ENCODE measurements around the gene LIX1. TPM values are rescaled to one million over a fixed set of nuclear protein-coding genes. Genes with fewer than 3 reads are reported as not detected.
"Not testable (repeated sequence)": the region's sequence is repeated elsewhere in the genome, so short reads cannot be mapped to it uniquely, and the experiment has no call there.

The LIX1 gene
- total and polyA plus RNA-seq, 4 donors: not detected

- no peak for DNase-seq
- Histone ChIP-seq H3K9me3 (ENCODE audit: control insufficient read depth, low read length) (no peaks in the 10 kb centered on the region), H3K36me3 (ENCODE audit: control insufficient read depth in 1 of 2, insufficient read depth in 2 of 2, low read length in 1 of 2) (no peaks in the 10 kb centered on the region), H3K27me3 (ENCODE audit: control insufficient read depth in 1 of 2, insufficient read depth in 2 of 2, low read length in 1 of 2) (no peaks in the 10 kb centered on the region), H3K27ac (ENCODE audit: low read depth in 1 of 2, low read length in 2 of 2) (no peak overlapping the region), H3K4me3 (ENCODE audit: low read length in 2 of 2) (no peak overlapping the region), H3K4me1 (ENCODE audit: control insufficient read depth in 1 of 2, insufficient read depth in 2 of 2, low read length in 2 of 2) (no peaks in the 10 kb centered on the region)
- intact Hi-C loops (cut with DNase I): no loop called here
- no peak for ATAC-seq (ENCODE audit: low FRiP score)
- WGBS, 2 donors: 93 to 94% methylated on average over 3 of the region's 3 CpGs
These were observed 9.0 kb upstream of the LIX1 start for GRCh38 chr5:97151370-97151769.

GRCh38 chr5:97150401-97150800 is 8.0 kb upstream of the LIX1 start:
- 26 to 40% methylated on average over 1 of the region's 1 CpG for WGBS, 2 donors

GRCh38 chr5:97149709-97150108 is 7.3 kb upstream of the LIX1 start:
- no peak for ATAC-seq (ENCODE audit: low FRiP score)
- intact Hi-C loops (cut with DNase I): loop anchor here in 1 of 2 donors (10.0 kb wide), 1 partner anchor 105 kb away; no protein-coding TSS in a partner anchor
- 80 to 87% methylated on average over 2 of the region's 2 CpGs for WGBS, 2 donors
- no peaks in the 10 kb centered on the region for H3K9me3 ChIP-seq (ENCODE audit: control insufficient read depth, low read length)
- H3K36me3 ChIP-seq (ENCODE audit: control insufficient read depth in 1 of 2, insufficient read depth in 2 of 2, low read length in 1 of 2): no peaks in the 10 kb centered on the region
- DNase-seq: no peak
- H3K4me1 ChIP-seq (ENCODE audit: control insufficient read depth in 1 of 2, insufficient read depth in 2 of 2, low read length in 2 of 2): no peaks in the 10 kb centered on the region
- H3K27me3 ChIP-seq (ENCODE audit: control insufficient read depth in 1 of 2, insufficient read depth in 2 of 2, low read length in 1 of 2): no peaks in the 10 kb centered on the region
- no peak overlapping the region for H3K27ac ChIP-seq (ENCODE audit: low read depth in 1 of 2, low read length in 2 of 2)
- H3K4me3 ChIP-seq (ENCODE audit: low read length in 2 of 2): no peak overlapping the region

More at GRCh38 chr5:97150401-97150800, 8.0 kb upstream of the LIX1 start:
- Histone ChIP-seq H3K27me3 (ENCODE audit: control insufficient read depth in 1 of 2, insufficient read depth in 2 of 2, low read length in 1 of 2) (no peaks in the 10 kb centered on the region), H3K36me3 (ENCODE audit: control insufficient read depth in 1 of 2, insufficient read depth in 2 of 2, low read length in 1 of 2) (no peaks in the 10 kb centered on the region), H3K9me3 (ENCODE audit: control insufficient read depth, low read length) (no peaks in the 10 kb centered on the region), H3K4me1 (ENCODE audit: control insufficient read depth in 1 of 2, insufficient read depth in 2 of 2, low read length in 2 of 2) (no peaks in the 10 kb centered on the region), H3K27ac (ENCODE audit: low read depth in 1 of 2, low read length in 2 of 2) (no peak overlapping the region), H3K4me3 (ENCODE audit: low read length in 2 of 2) (no peak overlapping the region)
- ATAC-seq (ENCODE audit: low FRiP score) (no peak), DNase-seq (no peak)
- intact Hi-C loops (cut with DNase I): no loop called here

GRCh38 chr5:97148288-97148687 is 5.9 kb upstream of the LIX1 start:
- H3K4me1 ChIP-seq (ENCODE audit: control insufficient read depth in 1 of 2, insufficient read depth in 2 of 2, low read length in 2 of 2): no peaks in the 10 kb centered on the region
- intact Hi-C loops (cut with DNase I): loop anchor here in 1 of 2 donors (10.0 kb wide), 1 partner anchor 103 kb away; no protein-coding TSS in a partner anchor

GRCh38 chr5:97143704-97144103 is 1.3 kb upstream of the LIX1 start:
- Histone ChIP-seq H3K36me3 (ENCODE audit: control insufficient read depth in 1 of 2, insufficient read depth in 2 of 2, low read length in 1 of 2) (no peaks in the 10 kb centered on the region), H3K9me3 (ENCODE audit: control insufficient read depth, low read length) (no peaks in the 10 kb centered on the region), H3K27me3 (ENCODE audit: control insufficient read depth in 1 of 2, insufficient read depth in 2 of 2, low read length in 1 of 2) (no peaks in the 10 kb centered on the region), H3K4me3 (ENCODE audit: low read length in 2 of 2) (no peak overlapping the region), H3K4me1 (ENCODE audit: control insufficient read depth in 1 of 2, insufficient read depth in 2 of 2, low read length in 2 of 2) (no peaks in the 10 kb centered on the region), H3K27ac (ENCODE audit: low read depth in 1 of 2, low read length in 2 of 2) (no peak overlapping the region)
- DNase-seq: no peak
- ATAC-seq (ENCODE audit: low FRiP score): no peak
- WGBS, 2 donors: 97% methylated on average over 2 of the region's 2 CpGs
- intact Hi-C loops (cut with DNase I): loop anchor here in 1 of 2 donors (10.0 kb wide), 1 partner anchor 99 kb away; no protein-coding TSS in a partner anchor

More at GRCh38 chr5:97148288-97148687, 5.9 kb upstream of the LIX1 start:
- Histone ChIP-seq H3K9me3 (ENCODE audit: control insufficient read depth, low read length) (no peaks in the 10 kb centered on the region), H3K27me3 (ENCODE audit: control insufficient read depth in 1 of 2, insufficient read depth in 2 of 2, low read length in 1 of 2) (no peaks in the 10 kb centered on the region), H3K27ac (ENCODE audit: low read depth in 1 of 2, low read length in 2 of 2) (no peak overlapping the region), H3K4me3 (ENCODE audit: low read length in 2 of 2) (no peak overlapping the region), H3K36me3 (ENCODE audit: control insufficient read depth in 1 of 2, insufficient read depth in 2 of 2, low read length in 1 of 2) (no peaks in the 10 kb centered on the region)
- ATAC-seq (ENCODE audit: low FRiP score): no peak
- WGBS, 2 donors: 30 to 36% methylated on average over 3 of the region's 3 CpGs
- DNase-seq: no peak

GRCh38 chr5:97141539-97141938 is 872 bp downstream of the LIX1 start:
- Histone ChIP-seq H3K9me3 (ENCODE audit: control insufficient read depth, low read length) (no peaks in the 10 kb centered on the region), H3K27me3 (ENCODE audit: control insufficient read depth in 1 of 2, insufficient read depth in 2 of 2, low read length in 1 of 2) (no peaks in the 10 kb centered on the region), H3K4me1 (ENCODE audit: control insufficient read depth in 1 of 2, insufficient read depth in 2 of 2, low read length in 2 of 2) (no peaks in the 10 kb centered on the region), H3K36me3 (ENCODE audit: control insufficient read depth in 1 of 2, insufficient read depth in 2 of 2, low read length in 1 of 2) (no peaks in the 10 kb centered on the region), H3K4me3 (ENCODE audit: low read length in 2 of 2) (no peak overlapping the region), H3K27ac (ENCODE audit: low read depth in 1 of 2, low read length in 2 of 2) (no peak overlapping the region)
- 65 to 70% methylated on average over 2 of the region's 2 CpGs for WGBS, 2 donors
- DNase-seq (no peak), ATAC-seq (ENCODE audit: low FRiP score) (no peak)
- intact Hi-C loops (cut with DNase I): loop anchor here in 1 of 2 donors (10.0 kb wide), 1 partner anchor 97 kb away; no protein-coding TSS in a partner anchor

GRCh38 chr5:97141031-97141430 is 1.4 kb downstream of the LIX1 start:
- H3K4me1 ChIP-seq (ENCODE audit: control insufficient read depth in 1 of 2, insufficient read depth in 2 of 2, low read length in 2 of 2): no peaks in the 10 kb centered on the region
- no peaks in the 10 kb centered on the region for H3K36me3 ChIP-seq (ENCODE audit: control insufficient read depth in 1 of 2, insufficient read depth in 2 of 2, low read length in 1 of 2)
- 32 to 37% methylated on average over 4 of the region's 4 CpGs for WGBS, 2 donors
- DNase-seq (no peak), ATAC-seq (ENCODE audit: low FRiP score) (no peak)
- no peak overlapping the region for H3K4me3 ChIP-seq (ENCODE audit: low read length in 2 of 2)
- no peaks in the 10 kb centered on the region for H3K27me3 ChIP-seq (ENCODE audit: control insufficient read depth in 1 of 2, insufficient read depth in 2 of 2, low read length in 1 of 2)
- H3K9me3 ChIP-seq (ENCODE audit: control insufficient read depth, low read length): no peaks in the 10 kb centered on the region
- intact Hi-C loops (cut with DNase I): loop anchor here in 1 of 2 donors (10.0 kb wide), 1 partner anchor 96 kb away; no protein-coding TSS in a partner anchor
- H3K27ac ChIP-seq (ENCODE audit: low read depth in 1 of 2, low read length in 2 of 2): no peak overlapping the region

GRCh38 chr5:97140250-97140649 is 2.2 kb downstream of the LIX1 start:
- 0 to 13% methylated on average over 1 of the region's 1 CpG for WGBS, 2 donors
- peak in 1 of 2 donors; percentile 46 for DNase-seq
- H3K36me3 ChIP-seq (ENCODE audit: control insufficient read depth in 1 of 2, insufficient read depth in 2 of 2, low read length in 1 of 2); ATAC-seq (ENCODE audit: low FRiP score); H3K27ac ChIP-seq (ENCODE audit: low read depth in 1 of 2, low read length in 2 of 2); H3K27me3 ChIP-seq (ENCODE audit: control insufficient read depth in 1 of 2, insufficient read depth in 2 of 2, low read length in 1 of 2); H3K9me3 ChIP-seq (ENCODE audit: control insufficient read depth, low read length); H3K4me1 ChIP-seq (ENCODE audit: control insufficient read depth in 1 of 2, insufficient read depth in 2 of 2, low read length in 2 of 2); H3K4me3 ChIP-seq (ENCODE audit: low read length in 2 of 2): not testable (repeated sequence)
- intact Hi-C loops (cut with DNase I): loop anchor here in 1 of 2 donors (10.0 kb wide), 1 partner anchor 95 kb away; no protein-coding TSS in a partner anchor

- no peak overlapping the region for H3K27ac ChIP-seq (ENCODE audit: low read depth in 1 of 2, low read length in 2 of 2)
- no peaks in the 10 kb centered on the region for H3K36me3 ChIP-seq (ENCODE audit: control insufficient read depth in 1 of 2, insufficient read depth in 2 of 2, low read length in 1 of 2)
- H3K9me3 ChIP-seq (ENCODE audit: control insufficient read depth, low read length): no peaks in the 10 kb centered on the region
- ATAC-seq (ENCODE audit: low FRiP score) (no peak), DNase-seq (no peak)
- no peaks in the 10 kb centered on the region for H3K4me1 ChIP-seq (ENCODE audit: control insufficient read depth in 1 of 2, insufficient read depth in 2 of 2, low read length in 2 of 2)
- no peak overlapping the region for H3K4me3 ChIP-seq (ENCODE audit: low read length in 2 of 2)
- 70 to 91% methylated on average over 4 of the region's 4 CpGs for WGBS, 2 donors
- H3K27me3 ChIP-seq (ENCODE audit: control insufficient read depth in 1 of 2, insufficient read depth in 2 of 2, low read length in 1 of 2): no peaks in the 10 kb centered on the region
- intact Hi-C loops (cut with DNase I): no loop called here
These were observed 5.9 kb downstream of the LIX1 start for GRCh38 chr5:97136475-97136874.

Measured in aorta (tissue), 5 donors.